OCI-LY1 (cell line): ENCODE results near the gene MACF1.

Source experiments
- EZH2 ChIP-seq: fragments of 200-600 bp; sonication (generic), shearing (Covaris generic); IDR thresholded peaks from 2 replicates; pipeline ENCODE4 v1.8.0; 2017; ENCODE audit warnings: borderline replicate concordance, mixed run types, mild to moderate bottlenecking, antibody characterized with exemption, low read length, moderate library complexity, mixed read lengths
- TF ChIP-seq, protein P1 (sequence below): fragments of 200-600 bp; sonication (generic), shearing (Covaris generic); IDR thresholded peaks from 2 replicates; pipeline ENCODE4 v1.5.1; 2017; ENCODE audit warnings: mild to moderate bottlenecking, antibody characterized with exemption, low read length, moderate library complexity, mixed read lengths

DNA sequence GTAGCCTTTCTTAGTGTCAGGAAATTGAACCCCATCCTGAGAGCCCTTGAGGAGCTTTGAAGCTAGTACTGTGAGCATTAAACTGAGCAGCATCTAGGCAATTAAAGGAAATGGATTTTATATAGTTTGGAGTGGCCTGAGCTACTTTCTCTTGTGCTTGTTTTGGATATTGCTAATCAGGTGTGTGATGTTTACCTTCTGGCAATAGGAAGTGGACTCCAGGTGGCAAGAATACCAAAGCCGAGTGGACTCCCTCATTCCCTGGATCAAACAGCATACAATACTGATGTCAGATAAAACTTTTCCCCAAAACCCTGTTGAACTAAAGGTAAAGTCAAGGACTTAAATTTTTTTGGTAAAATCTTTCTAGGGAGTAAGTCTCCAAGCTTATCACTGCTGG lies 79.4 kb downstream of the MACF1 start:
- TF ChIP-seq, protein P1, sequence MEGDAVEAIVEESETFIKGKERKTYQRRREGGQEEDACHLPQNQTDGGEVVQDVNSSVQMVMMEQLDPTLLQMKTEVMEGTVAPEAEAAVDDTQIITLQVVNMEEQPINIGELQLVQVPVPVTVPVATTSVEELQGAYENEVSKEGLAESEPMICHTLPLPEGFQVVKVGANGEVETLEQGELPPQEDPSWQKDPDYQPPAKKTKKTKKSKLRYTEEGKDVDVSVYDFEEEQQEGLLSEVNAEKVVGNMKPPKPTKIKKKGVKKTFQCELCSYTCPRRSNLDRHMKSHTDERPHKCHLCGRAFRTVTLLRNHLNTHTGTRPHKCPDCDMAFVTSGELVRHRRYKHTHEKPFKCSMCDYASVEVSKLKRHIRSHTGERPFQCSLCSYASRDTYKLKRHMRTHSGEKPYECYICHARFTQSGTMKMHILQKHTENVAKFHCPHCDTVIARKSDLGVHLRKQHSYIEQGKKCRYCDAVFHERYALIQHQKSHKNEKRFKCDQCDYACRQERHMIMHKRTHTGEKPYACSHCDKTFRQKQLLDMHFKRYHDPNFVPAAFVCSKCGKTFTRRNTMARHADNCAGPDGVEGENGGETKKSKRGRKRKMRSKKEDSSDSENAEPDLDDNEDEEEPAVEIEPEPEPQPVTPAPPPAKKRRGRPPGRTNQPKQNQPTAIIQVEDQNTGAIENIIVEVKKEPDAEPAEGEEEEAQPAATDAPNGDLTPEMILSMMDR: no peak
- TF ChIP-seq EZH2: no peak
